Lower leg skin (tissue), 4 donors: ENCODE results near the gene ABAT. TPM values are rescaled to one million over a fixed set of nuclear protein-coding genes. Genes with fewer than 3 reads are reported as not detected.

Experiments
- DNase-seq, 2 donors: peaks; one replicate each; pipeline ENCODE4 v3.0.0-alpha.2; 2019; ENCODE audit warnings: low spot score in 2 of 2
- H3K4me3 ChIP-seq: fragments of 200-600 bp; sonication (generic); 2 replicates; pipeline ENCODE4 v1.5.1; 2017; ENCODE audit warnings: mild to moderate bottlenecking, low read depth; ENCODE audit not compliant: poor library complexity, severe bottlenecking
- CTCF ChIP-seq, 3 donors: fragments of 450-650 bp; IDR thresholded peaks; one replicate each; pipeline ENCODE4 v1.5.1; 2016; ENCODE audit warnings: antibody characterized with exemption in 3 of 3, mild to moderate bottlenecking in 3 of 3, moderate library complexity in 2 of 3
- POLR2A ChIP-seq, 2 donors: fragments of 450-650 bp; IDR thresholded peaks; one replicate each; pipeline ENCODE4 v1.6.1; 2016 to 2017; ENCODE audit warnings: antibody characterized with exemption in 2 of 2, mild to moderate bottlenecking in 1 of 2, moderate library complexity in 1 of 2
- WGBS, 2 donors: methylation state at CpG; one replicate each; pipeline ENCODE4 v1.1.5; 2018; 5-methylcytosine and 5-hydroxymethylcytosine counted together
- intact Hi-C: fragments of 100-400 bp; cut with DNase I; formaldehyde crosslinking; loops from one replicate; pipeline ENCODE4 v1.15.0; 2023; ENCODE audit warnings: low total_unique reads
- total RNA-seq, 4 donors: library from RNA; depleted of rRNA; stranded (reverse); fragments of >200 nt; gene quantifications; one replicate each; pipeline ENCODE4 v1.1.0, GENCODE V29; 2016

ABAT gene
- total RNA-seq, 4 donors from 2014 or later = 1.5 to 5.1 (median 2.6) TPM

- DNase-seq = no peak
- intact Hi-C loops = no loop called here
- no peak for TF ChIP-seq CTCF (IDR thresholded peaks at IDR 0.05)
- TF ChIP-seq POLR2A (IDR thresholded peaks at IDR 0.05) = no peak
- WGBS, 2 donors = 79 to 83% methylated on average over 11 of the region's 11 CpGs
- no peak overlapping the region for H3K4me3 ChIP-seq
These were observed 134.4 kb downstream of the ABAT start for GRCh38 chr16:8808613-8809353.

GRCh38 chr16:8812162-8812843 is 137.9 kb downstream of the ABAT start:
- intact Hi-C loops = no loop called here
- no peak for DNase-seq
- H3K4me3 ChIP-seq = no peak overlapping the region
- TF ChIP-seq CTCF (IDR thresholded peaks at IDR 0.05) = no peak
- no peak for TF ChIP-seq POLR2A (IDR thresholded peaks at IDR 0.05)
- WGBS, 2 donors = 69 to 70% methylated on average over 12 of the region's 12 CpGs

- no peak for TF ChIP-seq CTCF (IDR thresholded peaks at IDR 0.05)
- TF ChIP-seq POLR2A (IDR thresholded peaks at IDR 0.05) = no peak
- DNase-seq = no peak
- intact Hi-C loops = no loop called here
- H3K4me3 ChIP-seq = no peak overlapping the region
- 88 to 90% methylated on average over 14 of the region's 14 CpGs for WGBS, 2 donors
These were observed 139.8 kb downstream of the ABAT start for GRCh38 chr16:8814095-8814806.

- DNase-seq = no peak
- TF ChIP-seq POLR2A (IDR thresholded peaks at IDR 0.05) (no peak), CTCF (IDR thresholded peaks at IDR 0.05) (no peak)
- 74 to 79% methylated on average over 6 of the region's 6 CpGs for WGBS, 2 donors
- intact Hi-C loops = loop anchor here (5.0 kb wide), 1 partner anchor 60 kb away; no protein-coding TSS in a partner anchor
- no peak overlapping the region for H3K4me3 ChIP-seq
These were observed 142.7 kb downstream of the ABAT start for GRCh38 chr16:8816967-8817655.

- TF ChIP-seq POLR2A (IDR thresholded peaks at IDR 0.05) (no peak), CTCF (IDR thresholded peaks at IDR 0.05) (no peak)
- H3K4me3 ChIP-seq = no peak overlapping the region
- intact Hi-C loops = loop anchor here (5.0 kb wide), 1 partner anchor 59 kb away; no protein-coding TSS in a partner anchor
- no peak for DNase-seq
- 81 to 83% methylated on average over 10 of the region's 10 CpGs for WGBS, 2 donors
These were observed 144.3 kb downstream of the ABAT start for GRCh38 chr16:8818504-8819270.
